ENCODE data around the gene CUBN.

Gene CUBN

GRCh38 chr10:17073725-17074540, 55.7 kb downstream of the CUBN start:
- TF ChIP-seq CTCF (IDR thresholded peaks at IDR 0.05) (no peak), ZFX (IDR thresholded peaks at IDR 0.05; ENCODE audit: borderline replicate concordance) (no peak)

GRCh38 chr10:17068953-17069352, 60.7 kb downstream of the CUBN start:
- H3K27ac ChIP-seq: no peak overlapping the region
- TF ChIP-seq CTCF (IDR thresholded peaks at IDR 0.05): no peak
- TF ChIP-seq ZFX (IDR thresholded peaks at IDR 0.05; ENCODE audit: borderline replicate concordance): no peak

More at GRCh38 chr10:17073725-17074540, 55.7 kb downstream of the CUBN start:
- no peak overlapping the region for H3K27ac ChIP-seq

GRCh38 chr10:17067376-17068264, 62.0 kb downstream of the CUBN start:
- no peak overlapping the region for H3K27ac ChIP-seq

GRCh38 chr10:17066807-17067206, 62.8 kb downstream of the CUBN start:
- TF ChIP-seq ZFX (IDR thresholded peaks at IDR 0.05; ENCODE audit: borderline replicate concordance) (no peak), CTCF (IDR thresholded peaks at IDR 0.05) (no peak)

More at GRCh38 chr10:17067376-17068264, 62.0 kb downstream of the CUBN start:
- TF ChIP-seq CTCF (IDR thresholded peaks at IDR 0.05) (no peak), ZFX (IDR thresholded peaks at IDR 0.05; ENCODE audit: borderline replicate concordance) (no peak)

GRCh38 chr10:17066000-17066399, 63.6 kb downstream of the CUBN start:
- H3K27ac ChIP-seq: no peak overlapping the region
- no peak for TF ChIP-seq ZFX (IDR thresholded peaks at IDR 0.05; ENCODE audit: borderline replicate concordance)
- no peak for TF ChIP-seq CTCF (IDR thresholded peaks at IDR 0.05)

More at GRCh38 chr10:17066807-17067206, 62.8 kb downstream of the CUBN start:
- no peak overlapping the region for H3K27ac ChIP-seq

GRCh38 chr10:17065273-17065672, 64.3 kb downstream of the CUBN start:
- no peak for TF ChIP-seq CTCF (IDR thresholded peaks at IDR 0.05)
- TF ChIP-seq ZFX (IDR thresholded peaks at IDR 0.05; ENCODE audit: borderline replicate concordance): no peak
- H3K27ac ChIP-seq: no peak overlapping the region

Data from 22Rv1 (cell line).